ENCODE results near the gene IL18.

DNA sequence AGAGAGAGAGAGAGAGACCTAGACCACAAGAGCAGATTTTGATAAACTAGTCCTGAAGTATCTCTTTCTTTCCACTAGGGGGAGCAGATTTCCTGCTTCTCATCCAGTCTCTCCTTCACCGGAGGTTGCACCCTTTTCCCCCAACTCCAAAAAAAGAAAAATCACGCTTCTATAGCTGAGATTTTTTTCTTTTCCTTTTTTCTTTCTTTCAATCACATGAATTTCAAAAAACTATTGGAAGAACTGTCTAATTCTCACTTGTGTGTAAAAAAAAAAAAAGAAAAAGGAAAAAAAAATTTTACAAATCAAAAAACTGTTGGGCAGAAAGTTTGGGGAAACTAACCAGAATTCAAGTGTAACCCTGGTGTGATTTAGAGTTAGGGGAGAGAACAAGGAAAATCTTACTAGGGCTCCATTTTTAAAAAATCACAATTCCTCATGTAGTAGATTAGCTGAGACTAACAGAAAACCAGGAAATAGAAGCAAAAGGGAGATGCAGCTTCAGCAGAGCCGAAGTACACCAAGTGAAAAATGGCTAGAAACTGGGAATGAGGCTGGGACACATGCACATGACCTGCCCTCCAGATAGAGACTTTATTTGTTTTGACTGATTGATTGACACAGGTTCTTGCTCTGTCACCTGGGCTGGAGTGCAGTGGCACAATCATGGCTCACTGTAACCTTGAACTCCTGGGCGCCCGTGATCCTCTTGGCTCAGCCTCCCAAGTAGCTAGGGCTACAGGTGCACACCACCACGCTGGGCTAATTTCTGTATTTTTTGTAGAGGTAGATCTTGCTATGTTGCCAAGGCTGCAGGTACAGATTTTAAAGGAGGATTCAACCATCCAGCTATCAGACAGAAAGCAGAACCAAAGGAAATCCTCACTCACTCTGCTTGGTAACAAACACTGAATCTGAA lies 50.1 kb downstream of the IL18 start:
- TF ChIP-seq, protein P1, sequence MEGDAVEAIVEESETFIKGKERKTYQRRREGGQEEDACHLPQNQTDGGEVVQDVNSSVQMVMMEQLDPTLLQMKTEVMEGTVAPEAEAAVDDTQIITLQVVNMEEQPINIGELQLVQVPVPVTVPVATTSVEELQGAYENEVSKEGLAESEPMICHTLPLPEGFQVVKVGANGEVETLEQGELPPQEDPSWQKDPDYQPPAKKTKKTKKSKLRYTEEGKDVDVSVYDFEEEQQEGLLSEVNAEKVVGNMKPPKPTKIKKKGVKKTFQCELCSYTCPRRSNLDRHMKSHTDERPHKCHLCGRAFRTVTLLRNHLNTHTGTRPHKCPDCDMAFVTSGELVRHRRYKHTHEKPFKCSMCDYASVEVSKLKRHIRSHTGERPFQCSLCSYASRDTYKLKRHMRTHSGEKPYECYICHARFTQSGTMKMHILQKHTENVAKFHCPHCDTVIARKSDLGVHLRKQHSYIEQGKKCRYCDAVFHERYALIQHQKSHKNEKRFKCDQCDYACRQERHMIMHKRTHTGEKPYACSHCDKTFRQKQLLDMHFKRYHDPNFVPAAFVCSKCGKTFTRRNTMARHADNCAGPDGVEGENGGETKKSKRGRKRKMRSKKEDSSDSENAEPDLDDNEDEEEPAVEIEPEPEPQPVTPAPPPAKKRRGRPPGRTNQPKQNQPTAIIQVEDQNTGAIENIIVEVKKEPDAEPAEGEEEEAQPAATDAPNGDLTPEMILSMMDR (IDR thresholded peaks at IDR 0.05; ENCODE audit: insufficient read depth, low read length, poor library complexity, severe bottlenecking): peak; percentile 51
- TF ChIP-seq EZH2phosphoT487 (conservative IDR thresholded peaks at IDR 0.05; ENCODE audit: low read length): no peak
